IPS-18c (cell line): ENCODE measurements around the gene CARD10.

Experiments used
- H3K4me3 ChIP-seq: 2 replicates; pipeline ENCODE4 v1.7.0; 2013; ENCODE audit warnings: low read depth, mild to moderate bottlenecking, low read length, moderate library complexity; ENCODE audit not compliant: insufficient read depth
- H3K9me3 ChIP-seq: one replicate; pipeline ENCODE4 v1.6.1; 2013; ENCODE audit warnings: mild to moderate bottlenecking, low read length, moderate library complexity; ENCODE audit not compliant: control insufficient read depth, insufficient read depth

The CARD10 gene

DNA sequence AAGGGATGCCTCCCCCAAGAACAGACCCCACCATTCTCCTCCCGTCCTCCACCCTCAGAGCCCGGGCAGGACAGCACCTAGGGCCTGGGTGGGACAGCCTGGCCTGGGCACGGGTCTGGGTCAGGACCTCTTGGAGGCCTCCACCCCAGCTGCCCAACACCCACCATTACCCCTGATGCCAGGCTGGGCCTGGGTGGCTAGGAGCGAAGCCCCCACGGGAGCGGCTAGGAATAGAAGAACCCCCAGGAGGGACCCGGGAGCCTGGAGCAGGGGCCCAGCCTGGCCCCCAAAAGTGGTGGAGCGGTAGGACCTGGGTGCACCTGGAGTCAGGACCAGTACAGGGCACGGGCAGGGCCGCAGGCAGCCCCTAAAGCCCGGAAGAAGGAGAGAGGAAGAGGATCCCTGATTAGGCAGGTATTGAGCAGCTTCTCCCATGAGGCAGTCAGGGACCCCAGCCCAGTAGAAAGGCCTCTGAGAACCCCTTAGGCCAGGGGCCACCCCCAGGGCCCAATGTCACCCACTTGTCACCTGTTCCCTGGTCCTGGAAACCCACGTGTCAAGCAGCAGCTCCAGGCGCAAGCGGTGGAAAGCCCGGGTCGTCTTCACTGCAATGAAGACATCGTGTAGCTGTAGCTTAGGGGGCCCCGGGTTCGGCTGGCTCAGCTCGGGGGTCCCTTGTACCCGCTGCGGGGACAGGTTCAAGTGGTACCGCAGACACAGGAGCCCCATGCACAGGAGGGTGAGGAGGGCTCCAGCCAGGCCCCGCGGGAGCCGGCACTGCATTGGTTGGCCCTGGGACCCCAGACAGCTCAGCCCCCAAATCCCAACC is 33.6 kb downstream of the CARD10 start:
- Histone ChIP-seq H3K4me3 (no peak overlapping the region), H3K9me3 (no peaks in the 10 kb centered on the region)

DNA sequence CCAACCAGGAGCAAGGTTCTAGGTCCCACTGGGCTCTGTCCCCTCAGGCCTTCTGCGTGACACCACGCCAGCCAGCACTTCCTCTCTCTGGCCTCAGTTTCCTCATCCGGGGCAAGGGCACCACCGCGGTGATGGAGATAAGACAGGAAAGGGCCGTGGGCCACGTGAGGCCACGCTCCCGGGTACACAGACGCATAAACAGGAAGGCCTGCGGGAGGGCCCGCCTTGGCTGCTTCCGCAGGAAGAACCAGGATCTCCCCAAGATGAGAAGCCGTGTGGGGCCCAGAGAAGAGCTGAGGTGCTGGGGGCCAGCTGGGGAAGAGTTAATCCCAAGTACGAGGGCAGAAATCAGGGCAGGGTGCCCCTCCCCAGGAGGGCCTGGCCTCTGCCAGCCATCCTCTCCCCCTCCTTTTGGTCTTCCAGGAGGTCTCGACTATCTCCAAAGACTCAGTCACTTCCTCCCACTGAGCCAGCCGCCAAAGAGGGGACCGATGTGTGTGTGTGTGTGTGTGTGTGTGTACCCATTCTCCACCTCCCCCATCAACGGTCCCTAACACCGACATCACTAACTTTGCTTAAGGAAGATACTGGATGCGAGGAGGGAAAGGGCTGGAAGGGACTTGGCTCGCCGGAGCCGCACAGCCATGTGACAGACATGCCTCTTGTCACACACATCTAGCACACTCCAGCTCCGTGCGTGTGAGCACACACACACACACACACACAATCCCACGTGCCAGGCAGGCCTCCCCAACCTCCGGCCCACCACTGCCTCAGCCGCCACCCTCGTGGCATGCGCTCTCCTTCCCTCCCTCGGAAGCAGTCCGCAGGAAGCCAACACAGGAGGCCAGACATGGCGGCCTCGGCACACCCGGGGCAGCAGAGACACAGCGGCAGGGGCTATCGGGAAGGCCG is 34.5 kb downstream of the CARD10 start:
- H3K9me3 ChIP-seq = no peaks in the 10 kb centered on the region
- no peak overlapping the region for H3K4me3 ChIP-seq

DNA sequence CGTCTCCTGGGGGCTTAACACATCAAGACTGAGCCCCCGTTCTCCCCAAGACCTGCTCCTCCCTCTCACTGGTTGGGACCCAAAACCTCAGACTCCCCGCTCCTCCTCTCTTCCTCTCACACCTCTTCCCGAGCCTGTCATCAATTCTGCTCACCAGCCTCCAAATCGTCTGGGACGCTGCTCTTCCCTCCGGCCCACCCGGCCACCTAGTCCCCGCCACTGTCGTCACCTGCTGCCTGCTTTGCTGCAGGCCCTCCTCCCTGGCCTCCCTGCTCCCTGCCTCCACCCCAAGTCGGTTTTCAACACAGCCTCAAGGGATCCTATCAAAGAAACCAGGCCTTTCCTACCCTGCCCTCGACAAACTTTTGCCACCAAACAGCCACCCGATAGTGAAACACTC is 36.2 kb downstream of the CARD10 start:
- Histone ChIP-seq H3K4me3 (no peak overlapping the region), H3K9me3 (no peaks in the 10 kb centered on the region)

DNA sequence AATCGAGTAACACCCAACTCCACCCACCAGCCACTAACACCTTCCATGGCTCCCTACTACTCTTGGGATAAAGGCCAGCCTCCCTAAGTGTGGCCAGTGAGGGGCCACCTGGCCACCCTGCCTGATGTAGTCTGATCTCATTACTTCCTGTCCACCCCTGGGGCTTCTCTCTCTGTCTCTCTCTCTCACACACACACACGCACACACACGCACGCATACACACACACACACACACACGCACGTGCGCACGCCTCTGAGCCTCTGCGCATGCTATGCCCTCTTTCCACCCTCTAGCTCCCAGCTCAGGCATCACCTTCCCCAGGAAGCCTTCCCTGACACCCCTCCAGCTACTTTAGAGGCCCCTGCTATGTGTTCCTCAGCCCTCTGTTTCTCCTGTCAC is 37.0 kb downstream of the CARD10 start:
- H3K9me3 ChIP-seq = no peaks in the 10 kb centered on the region
- no peak overlapping the region for H3K4me3 ChIP-seq

DNA sequence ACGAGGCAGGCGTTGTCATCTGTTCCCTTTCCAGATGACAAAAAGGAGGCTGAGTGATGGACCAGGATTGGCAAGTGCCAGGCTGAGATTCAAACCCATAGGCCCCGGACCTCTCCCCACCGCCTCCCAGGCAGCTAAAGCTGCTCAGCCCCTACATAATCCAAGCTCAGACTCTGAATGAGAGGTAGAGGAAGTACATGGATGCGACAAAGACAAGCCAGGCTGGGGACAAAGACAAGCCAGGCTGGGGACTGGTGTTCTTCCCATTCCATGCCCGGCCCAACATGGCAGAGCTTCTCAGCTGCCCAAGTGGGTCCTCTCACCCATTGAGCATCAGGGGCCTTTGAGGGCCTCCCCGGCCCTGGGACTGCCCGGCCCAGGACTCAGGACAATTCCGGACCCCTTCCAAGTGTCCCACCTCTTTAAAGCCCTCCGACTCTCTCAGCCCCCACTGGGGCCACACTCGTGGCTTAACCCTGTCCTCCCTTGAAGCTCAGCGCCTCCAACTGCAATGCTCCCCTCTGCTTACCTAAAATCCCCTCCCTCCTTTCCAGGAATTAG is 37.8 kb downstream of the CARD10 start:
- no peak overlapping the region for H3K4me3 ChIP-seq
- no peaks in the 10 kb centered on the region for H3K9me3 ChIP-seq

DNA sequence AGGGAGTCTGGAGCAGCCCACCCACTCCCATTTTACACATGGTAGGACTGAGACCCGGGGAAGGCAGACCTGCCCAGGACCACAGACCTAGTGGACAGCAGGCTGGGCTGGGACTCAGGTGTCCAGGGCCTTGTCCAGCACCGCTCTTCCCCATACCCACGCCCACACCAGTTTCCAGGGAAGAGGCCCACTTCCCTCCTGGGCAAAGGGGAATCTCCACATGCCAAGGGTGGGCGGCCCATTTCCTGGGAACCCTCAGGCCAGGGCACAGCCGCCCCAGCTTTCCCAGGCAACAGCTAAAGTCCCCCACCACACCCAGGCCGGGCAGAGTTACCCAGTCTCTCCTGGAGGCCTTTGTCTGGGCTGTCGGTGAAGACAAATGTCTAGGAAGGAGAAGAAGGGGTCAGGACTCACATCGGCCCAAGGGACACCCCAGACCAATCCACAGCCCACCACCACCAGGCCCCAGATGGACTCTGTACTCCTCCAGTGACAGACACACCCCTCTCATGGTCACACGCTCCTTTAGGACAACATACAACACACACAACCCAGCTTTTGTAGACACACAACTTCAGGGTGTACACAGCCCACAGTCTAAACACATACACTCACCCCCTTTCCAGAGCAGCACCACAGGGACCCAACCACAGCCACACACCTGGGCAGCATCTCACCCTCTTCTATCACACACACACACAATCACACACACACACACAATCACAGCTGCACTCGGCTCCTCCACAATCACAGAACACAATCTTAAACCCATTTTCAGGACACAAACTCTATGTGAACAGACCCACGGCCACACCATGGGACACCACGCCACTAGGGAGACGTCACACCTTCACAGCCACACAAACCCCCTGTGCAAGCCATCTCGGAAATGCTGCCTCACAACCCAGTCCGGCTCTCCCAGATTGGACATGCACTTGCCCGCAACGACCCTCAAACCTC is 38.5 kb downstream of the CARD10 start:
- no peak overlapping the region for H3K4me3 ChIP-seq
- H3K9me3 ChIP-seq = no peaks in the 10 kb centered on the region

DNA sequence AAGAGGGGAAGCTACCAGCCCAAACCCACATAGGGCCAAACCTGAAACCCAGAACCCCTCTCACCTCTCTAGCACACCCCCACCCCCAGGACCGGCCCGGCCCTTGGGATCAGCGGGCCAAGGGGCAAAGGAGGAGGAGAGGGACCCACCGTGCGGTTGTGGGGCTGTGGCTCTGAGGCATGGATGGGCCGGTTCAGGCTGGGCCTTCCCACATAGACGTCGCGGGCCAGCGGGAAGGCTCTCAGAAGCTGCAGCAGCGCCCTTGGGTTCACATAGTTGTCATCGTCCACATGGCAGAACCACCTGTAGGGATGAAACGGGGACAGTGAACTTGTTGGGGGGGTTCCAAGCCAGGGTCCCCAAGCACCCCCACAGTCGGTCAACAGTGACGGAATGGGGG is 40.0 kb downstream of the CARD10 start:
- no peak overlapping the region for H3K4me3 ChIP-seq
- no peaks in the 10 kb centered on the region for H3K9me3 ChIP-seq

DNA sequence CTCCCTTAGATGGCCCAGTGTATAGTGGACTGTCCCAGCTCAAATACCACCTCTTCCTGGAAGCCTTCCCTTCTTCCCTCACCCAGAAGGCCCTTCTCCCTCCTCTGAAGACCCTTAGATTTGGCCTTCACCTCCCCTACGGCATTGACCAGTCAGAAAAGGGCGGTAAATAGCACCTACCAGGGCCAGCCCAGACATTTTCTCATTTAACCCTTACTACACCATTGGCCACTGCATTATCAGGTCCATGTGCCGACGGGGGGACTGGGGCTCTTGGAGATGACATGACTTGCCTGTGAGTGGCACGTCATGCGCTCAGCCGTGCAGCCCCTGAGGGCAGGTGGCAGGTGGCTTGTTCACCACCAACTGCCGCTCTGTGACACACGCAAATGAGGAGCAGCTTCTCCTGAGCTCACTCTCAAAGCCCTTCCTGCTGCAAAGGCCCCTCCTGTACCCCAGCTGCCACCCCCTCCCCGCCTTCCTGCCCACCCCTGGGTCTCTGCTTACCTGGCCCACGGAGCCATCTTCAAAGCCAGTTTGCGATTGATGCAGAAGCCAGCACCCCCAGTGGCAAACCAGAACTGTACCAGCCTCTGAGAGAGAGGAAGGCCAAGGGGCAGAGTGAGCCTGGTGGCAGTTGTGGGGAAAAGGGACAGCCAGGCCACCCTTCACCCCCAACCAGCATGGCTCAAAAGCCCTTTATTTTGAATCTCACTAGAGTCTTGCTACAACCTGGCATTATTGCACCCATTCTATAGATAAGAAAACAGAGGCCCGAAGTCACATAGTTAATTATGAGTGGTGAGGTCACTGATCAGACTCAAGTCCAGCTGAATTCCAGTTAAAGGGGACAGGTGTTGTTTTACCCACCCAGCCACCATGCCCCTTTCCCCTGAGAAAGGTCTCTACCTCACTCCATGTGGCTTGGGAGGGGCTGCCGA is 42.6 kb downstream of the CARD10 start:
- H3K9me3 ChIP-seq = no peaks in the 10 kb centered on the region
- no peak overlapping the region for H3K4me3 ChIP-seq

DNA sequence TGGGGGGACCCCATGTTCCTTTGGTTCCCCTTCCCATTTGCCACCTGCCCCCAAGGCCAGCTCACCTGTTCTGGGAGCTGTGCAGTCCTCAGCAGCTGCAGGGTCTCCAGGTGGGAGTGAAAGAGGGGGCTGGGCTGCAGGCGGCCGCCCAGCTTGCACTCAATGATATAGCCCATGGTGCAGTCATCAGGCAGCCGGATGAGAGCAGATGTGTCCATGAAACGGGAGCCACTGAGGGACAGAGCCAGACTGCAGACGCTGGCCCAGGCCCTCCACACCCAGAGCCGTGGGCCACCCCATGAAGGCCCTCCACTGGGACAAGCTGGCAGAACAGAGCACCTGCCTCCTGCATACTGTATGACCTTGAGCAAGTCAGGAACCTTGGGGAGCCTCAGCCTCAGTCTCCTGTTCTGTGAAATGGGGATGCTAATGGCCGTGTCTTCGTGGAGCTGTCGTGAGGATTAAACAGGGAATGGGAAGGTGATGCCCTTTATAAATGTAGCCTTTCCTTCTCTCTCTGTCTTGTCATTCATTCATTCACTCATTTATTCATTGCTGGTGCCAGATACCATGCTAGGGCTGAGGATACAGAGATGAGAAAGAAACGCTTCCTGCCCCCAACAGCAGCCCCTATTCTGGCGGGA is 44.6 kb downstream of the CARD10 start:
- Histone ChIP-seq H3K4me3 (no peak overlapping the region), H3K9me3 (no peaks in the 10 kb centered on the region)

DNA sequence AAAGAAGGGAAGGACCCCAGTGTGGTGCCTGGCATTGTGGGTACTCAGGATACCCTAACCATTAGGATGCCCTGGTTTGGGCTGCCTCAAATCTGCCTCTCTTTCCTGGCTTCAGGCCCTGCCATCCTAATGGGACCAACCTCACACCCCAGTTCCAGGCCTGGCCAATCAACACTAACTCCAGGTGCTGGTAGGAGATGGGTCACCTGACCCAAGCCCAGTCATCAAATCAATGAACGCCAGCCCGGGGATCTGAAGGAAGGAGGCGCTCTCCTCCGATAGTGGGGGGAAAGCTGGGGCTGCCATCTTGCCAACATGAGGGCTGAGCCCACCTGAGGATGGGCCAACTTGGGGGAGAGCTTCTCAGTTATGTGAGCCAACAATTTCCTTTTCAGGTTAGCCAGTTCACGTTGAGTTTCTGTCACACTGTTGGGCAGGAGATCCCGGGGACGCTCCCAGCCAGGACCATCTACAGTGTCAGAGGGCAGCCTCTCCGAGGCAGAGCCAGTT is 45.7 kb downstream of the CARD10 start:
- no peaks in the 10 kb centered on the region for H3K9me3 ChIP-seq
- H3K4me3 ChIP-seq = no peak overlapping the region

DNA sequence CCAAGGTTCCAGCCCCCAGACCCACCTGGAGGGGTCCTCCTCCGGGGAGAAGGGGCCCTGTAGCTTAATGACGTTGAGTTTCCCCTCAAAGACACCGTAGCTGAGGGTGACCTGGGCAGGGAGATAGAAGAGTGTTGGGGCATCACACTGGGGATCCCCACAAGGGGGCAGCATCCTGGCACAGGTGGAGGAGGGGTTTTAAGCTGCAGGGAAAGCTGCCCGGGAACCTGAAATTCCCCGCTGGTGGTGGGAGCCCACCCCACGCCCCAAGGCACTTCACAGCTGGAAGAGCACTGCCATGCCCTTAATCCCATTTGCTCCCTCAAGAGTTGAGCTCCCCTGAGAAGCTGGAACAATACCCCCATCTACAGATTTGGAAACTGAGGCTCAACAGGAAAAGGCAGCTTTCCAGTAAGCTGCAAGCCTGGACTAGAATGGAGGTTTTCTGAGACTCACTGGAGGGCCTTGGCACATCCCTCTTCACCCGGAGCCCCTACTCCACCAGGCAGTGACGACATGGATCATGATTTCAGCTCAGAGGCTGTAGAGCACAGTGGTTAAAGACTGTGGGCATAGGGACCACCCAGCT is 46.7 kb downstream of the CARD10 start:
- Histone ChIP-seq H3K4me3 (no peak overlapping the region), H3K9me3 (no peaks in the 10 kb centered on the region)

DNA sequence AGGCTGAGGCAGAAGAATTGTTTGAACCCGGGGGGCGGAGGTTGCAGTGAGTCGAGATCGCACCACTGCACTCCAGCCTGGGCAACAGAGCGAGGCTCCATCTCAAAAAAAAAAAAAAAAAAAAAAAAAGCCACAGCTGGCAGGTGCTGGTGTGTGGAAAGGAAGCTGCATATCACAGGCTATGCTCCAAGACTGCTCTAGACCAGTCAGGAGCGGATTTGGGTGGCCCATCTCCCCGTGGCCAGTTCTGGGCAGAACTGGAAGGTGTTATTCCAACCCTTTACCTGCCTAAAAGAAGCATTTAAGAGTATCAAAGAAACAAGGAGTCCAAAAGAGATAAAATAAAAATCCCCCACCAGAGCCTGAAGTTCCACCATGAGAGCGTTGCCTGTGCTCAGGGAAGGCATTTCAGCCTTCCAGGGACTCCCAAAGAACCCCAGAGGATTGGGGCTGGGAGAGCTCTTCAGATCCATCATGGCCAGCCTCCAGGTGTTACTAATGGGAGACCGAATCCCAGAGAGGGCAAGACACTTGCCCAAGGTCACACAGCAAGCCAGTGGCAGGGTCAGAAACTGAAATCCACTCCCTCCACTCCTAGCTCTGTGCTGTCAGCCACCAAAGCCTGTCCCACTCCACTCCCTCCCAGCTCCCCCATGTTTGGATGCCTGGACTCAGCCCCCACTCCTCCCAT is 47.3 kb downstream of the CARD10 start:
- no peak overlapping the region for H3K4me3 ChIP-seq
- H3K9me3 ChIP-seq = no peaks in the 10 kb centered on the region

DNA sequence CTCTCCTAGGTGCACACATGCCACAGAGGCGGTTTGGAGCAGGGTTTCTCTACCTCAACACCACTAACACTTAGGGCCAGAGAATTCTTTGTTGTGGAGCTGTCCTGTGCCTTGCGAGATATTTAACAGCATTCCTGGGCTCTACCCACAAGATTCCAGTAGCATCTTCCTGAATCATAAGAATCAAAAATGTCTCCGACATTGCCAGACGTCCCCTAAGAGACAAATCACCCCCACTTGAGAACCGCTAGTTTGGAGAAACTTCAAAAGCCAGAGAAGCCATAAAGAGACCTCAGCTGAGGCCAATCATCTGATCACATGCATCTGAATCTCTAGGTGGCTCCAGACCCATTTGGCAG is 49.1 kb downstream of the CARD10 start:
- H3K9me3 ChIP-seq = no peaks in the 10 kb centered on the region

DNA sequence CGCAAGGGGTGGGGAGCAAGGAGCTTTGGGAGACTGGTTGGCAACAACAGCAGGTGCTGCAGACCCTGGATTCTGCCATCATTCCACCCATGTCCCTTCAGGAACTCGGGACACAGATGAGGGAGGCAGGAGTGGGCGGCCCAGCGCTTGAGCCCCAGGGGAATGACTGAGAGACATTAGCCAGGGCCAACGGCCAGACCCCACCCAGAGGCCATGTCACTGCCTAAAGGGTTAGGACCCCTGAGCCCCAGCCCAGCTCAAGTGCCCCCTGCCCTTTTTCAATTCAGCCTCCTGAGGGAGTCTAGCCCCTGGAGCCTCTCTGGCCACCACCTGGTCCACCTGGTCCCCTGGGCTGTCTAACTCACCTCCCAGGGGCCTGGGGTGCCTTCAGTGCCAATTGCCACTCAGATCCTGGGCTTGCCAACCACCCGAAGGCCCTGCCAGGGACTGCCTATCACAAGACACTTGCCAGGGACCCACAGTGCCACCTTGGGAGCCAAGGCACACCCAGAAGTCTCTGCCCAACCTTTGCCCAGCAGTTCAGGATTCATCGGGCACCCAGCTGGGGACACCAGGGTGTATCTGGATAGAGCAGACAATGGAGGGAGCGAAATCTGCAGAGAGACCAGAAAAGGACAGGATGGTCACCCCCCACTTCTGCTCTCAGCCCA is 49.7 kb downstream of the CARD10 start:
- H3K4me3 ChIP-seq = no peak overlapping the region
- H3K9me3 ChIP-seq = no peaks in the 10 kb centered on the region

More for the DNA sequence above, 49.1 kb downstream of the CARD10 start:
- H3K4me3 ChIP-seq = no peak overlapping the region
